Vagina (tissue), 2 donors: ENCODE results near the gene CYP3A7. TPM values are rescaled to one million over a fixed set of nuclear protein-coding genes. Genes with fewer than 3 reads are reported as not detected.
"Not testable (repeated sequence)": the region's sequence is repeated elsewhere in the genome, so short reads cannot be mapped to it uniquely, and the experiment has no call there.

ENCODE experiments used
- DNase-seq, 2 donors: peaks; one replicate each; pipeline ENCODE4 v3.0.0-alpha.2; 2017; ENCODE audit errors: extremely low spot score in 2 of 2
- H3K27ac ChIP-seq: fragments of 200-600 bp; sonication (generic); one replicate; pipeline ENCODE4 v1.5.1; 2019
- H3K27me3 ChIP-seq: fragments of 200-600 bp; sonication (generic); one replicate; pipeline ENCODE4 v1.5.1; 2019
- H3K36me3 ChIP-seq, 2 donors: fragments of 200-600 bp; sonication (generic); one replicate each; pipeline ENCODE4 v1.5.1; 2017 to 2019
- H3K4me1 ChIP-seq: fragments of 200-600 bp; sonication (generic); one replicate; pipeline ENCODE4 v1.5.1; 2019
- H3K4me3 ChIP-seq, 2 donors: fragments of 200-600 bp; sonication (generic); 1 replicate in 1 of 2; 2 replicates in 1 of 2; pipeline ENCODE4 v1.5.1; 2016 to 2019
- H3K9me3 ChIP-seq: fragments of 200-600 bp; sonication (generic); one replicate; pipeline ENCODE4 v1.5.1; 2019
- CTCF ChIP-seq, 3 experiments: fragments of 450-650 bp in 2 of 3; fragments of 200-600 bp in 1 of 3; sonication (generic) in 1 of 3; IDR thresholded peaks; one replicate each; pipeline ENCODE4 v1.5.1; 2017 to 2019; ENCODE audit warnings: antibody characterized with exemption in 3 of 3, mild to moderate bottlenecking in 2 of 3, moderate library complexity in 2 of 3
- POLR2A ChIP-seq, 2 donors: fragments of 450-650 bp; IDR thresholded peaks; one replicate each; pipeline ENCODE4 v1.6.1; 2017; ENCODE audit warnings: antibody characterized with exemption in 2 of 2, mild to moderate bottlenecking in 2 of 2, moderate library complexity in 2 of 2
- POLR2AphosphoS5 ChIP-seq, 2 donors: sonication (generic); formaldehyde crosslinking; IDR thresholded peaks; one replicate each; pipeline ENCODE4 v1.9.0; 2017; ENCODE audit warnings: antibody characterized with exemption in 2 of 2, mild to moderate bottlenecking in 2 of 2, low read depth in 1 of 2; ENCODE audit not compliant: insufficient read depth in 1 of 2
- intact Hi-C: fragments of 100-400 bp; cut with DNase I; formaldehyde crosslinking; loops from one replicate; pipeline ENCODE4 v1.15.1; 2023
- small RNA-seq: library from RNA; depleted of rRNA; stranded (forward); fragments of <200 nt; gene quantifications from one replicate; pipeline ENCODE3, GENCODE V24; 2016
- total RNA-seq: library from RNA; depleted of rRNA; stranded (reverse); fragments of >200 nt; gene quantifications from one replicate; pipeline ENCODE4 v1.2.3, GENCODE V29; 2016

Gene CYP3A7
- total RNA-seq, 1 donor from 2014 or later = not detected

- no peaks in the 10 kb centered on the region for H3K4me1 ChIP-seq
- intact Hi-C loops = no loop called here
- H3K9me3 ChIP-seq = no peaks in the 10 kb centered on the region
- no peak for DNase-seq
- no peak overlapping the region for H3K27ac ChIP-seq
- no peak overlapping the region for H3K4me3 ChIP-seq
- no peaks in the 10 kb centered on the region for H3K27me3 ChIP-seq
- peaks cover 0 to 30% of the 10 kb centered on the region in 2 donors for H3K36me3 ChIP-seq
- no peak for TF ChIP-seq POLR2A (IDR thresholded peaks at IDR 0.05)
Measured at GRCh38 chr7:99666013-99666395, 69.0 kb downstream of the CYP3A7 start.

GRCh38 chr7:99665312-99666012 lies 69.5 kb downstream of the CYP3A7 start:
- peaks cover 0 to 35% of the 10 kb centered on the region in 2 donors for H3K36me3 ChIP-seq
- H3K27ac ChIP-seq = no peak overlapping the region
- H3K27me3 ChIP-seq = no peaks in the 10 kb centered on the region
- H3K9me3 ChIP-seq = no peaks in the 10 kb centered on the region
- H3K4me1 ChIP-seq = no peaks in the 10 kb centered on the region
- H3K4me3 ChIP-seq = no peak overlapping the region
- TF ChIP-seq CTCF (IDR thresholded peaks at IDR 0.05) (no peak), POLR2AphosphoS5 (IDR thresholded peaks at IDR 0.05; ENCODE audit: insufficient read depth in 1 of 2, low read depth in 1 of 2) (no peak), POLR2A (IDR thresholded peaks at IDR 0.05) (no peak)
- DNase-seq = no peak
- intact Hi-C loops = no loop called here

- DNase-seq, H3K4me3 ChIP-seq, H3K27ac ChIP-seq, H3K27me3 ChIP-seq, intact Hi-C loops, H3K4me1 ChIP-seq, H3K9me3 ChIP-seq: not testable (repeated sequence)
- H3K36me3 ChIP-seq = peaks cover 0 to 21% of the 10 kb centered on the region in 2 donors
Measured at GRCh38 chr7:99657879-99658278, 77.1 kb downstream of the CYP3A7 start.

Small RNA genes within 50 kb of the gene (small RNA-seq; reads per million reads assigned to genes)
- gene CYP3A51P (not detected), gene CYP3A7-CYP3A51P (not detected)

Other genes starting within 250 kb of the CYP3A7 start
- gene ZNF394, start 234.9 kb downstream of the CYP3A7 start, total RNA-seq = 36.1 TPM
- 7.1 TPM for gene ZKSCAN5, start 230.5 kb downstream of the CYP3A7 start, total RNA-seq
- gene FAM200A, start 183.1 kb downstream of the CYP3A7 start, total RNA-seq = 3.4 TPM
- gene ZNF655, start 176.6 kb downstream of the CYP3A7 start, total RNA-seq = 144 TPM
- gene TMEM225B, start 136.9 kb downstream of the CYP3A7 start, total RNA-seq = 1.2 TPM
- gene ZSCAN25, start 118.2 kb downstream of the CYP3A7 start, total RNA-seq = 12.3 TPM
- 80.3 TPM for gene CYP3A5, start 55.2 kb downstream of the CYP3A7 start, total RNA-seq
- gene CYP3A4, start 49.0 kb upstream of the CYP3A7 start, total RNA-seq = not detected
- gene CYP3A43, start 92.8 kb upstream of the CYP3A7 start, total RNA-seq = not detected
- gene OR2AE1, start 141.8 kb upstream of the CYP3A7 start, total RNA-seq = not detected
- gene TRIM4, start 184.3 kb upstream of the CYP3A7 start, total RNA-seq = 33.1 TPM
- not detected for gene GJC3, start 194.4 kb upstream of the CYP3A7 start, total RNA-seq
- gene AZGP1, start 240.8 kb upstream of the CYP3A7 start, total RNA-seq = 2.7 TPM